Tongue (tissue), 2 donors: Measurements from ENCODE around the gene RAF1. TPM values are rescaled to one million over a fixed set of nuclear protein-coding genes. Genes with fewer than 3 reads are reported as not detected.
A peak's percentile ranks its signal among the peaks of the same experiment; 100 is the strongest.
"Not testable (repeated sequence)": the region's sequence is repeated elsewhere in the genome, so short reads cannot be mapped to it uniquely, and the experiment has no call there.

ENCODE experiments used
- DNase-seq: peaks from one replicate; pipeline ENCODE4 v3.0.0-alpha.2; 2015
- total RNA-seq: library from RNA; depleted of rRNA; stranded (reverse); fragments of >200 nt; gene quantifications from one replicate; pipeline ENCODE4 v1.2.3, GENCODE V29; 2014

Gene RAF1
- total RNA-seq = 156 TPM

GRCh38 chr3:12663936-12664908 lies at the start of gene RAF1:
Gene RAF1 (minus strand): TSS chr3:12664117. CDS start chr3:12618721, 45,396 bp downstream.
- DNase-seq = peak; percentile 99

DNA sequence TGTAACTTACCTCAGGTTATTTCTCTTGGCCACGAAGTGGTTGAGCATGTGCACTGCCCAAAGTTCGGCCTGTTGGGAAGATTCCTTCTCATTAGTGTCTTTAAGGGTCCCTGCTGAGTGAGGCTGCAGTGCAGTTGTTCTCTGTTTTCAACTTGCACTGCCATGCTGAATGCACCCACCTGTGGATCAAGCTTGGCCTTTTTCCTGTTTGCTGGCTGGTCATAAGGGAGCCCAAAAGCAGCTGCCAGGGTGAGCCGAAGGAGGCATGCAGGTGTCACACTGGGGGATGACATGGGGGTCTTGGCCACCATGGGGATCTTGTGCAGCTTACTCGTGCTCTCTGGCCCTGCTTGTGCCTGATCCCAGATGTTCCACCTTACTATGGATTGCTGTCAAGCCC lies 46.1 kb upstream of the RAF1 start:
- DNase-seq = no peak

- DNase-seq = no peak
Measured at GRCh38 chr3:12709334-12709733, 45.4 kb upstream of the RAF1 start.

DNA sequence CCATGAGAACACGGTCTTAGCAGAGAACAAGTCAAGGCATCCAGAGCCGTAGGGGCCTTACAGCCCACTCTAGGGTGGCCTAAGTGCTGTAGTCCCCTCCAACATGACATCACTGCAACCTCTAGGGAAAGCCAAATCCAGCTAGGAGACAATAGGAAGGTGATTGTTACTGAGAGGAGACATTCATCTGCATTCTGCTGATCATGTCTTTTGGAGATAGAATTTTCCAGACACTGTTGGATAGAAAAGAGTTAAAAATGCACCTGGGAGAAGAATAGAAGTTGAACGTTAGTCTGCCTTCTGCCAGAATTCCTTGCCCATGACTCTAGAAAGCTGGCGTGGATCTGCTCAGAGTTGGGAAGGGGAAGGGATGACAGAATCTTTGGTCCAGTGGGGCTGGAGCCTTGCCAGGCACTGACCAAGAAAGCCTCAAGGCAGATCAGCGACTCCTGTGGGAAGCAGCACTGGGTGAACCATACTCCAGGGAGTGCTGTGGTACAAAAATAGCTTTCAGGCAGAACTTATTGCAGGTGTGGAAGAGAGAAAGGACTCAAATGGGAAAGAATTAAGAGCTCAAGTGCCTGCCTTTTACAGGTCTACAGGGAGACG lies 44.8 kb upstream of the RAF1 start:
- DNase-seq = peak; percentile 27

GRCh38 chr3:12707449-12707848 lies 43.5 kb upstream of the RAF1 start:
- DNase-seq = no peak

DNA sequence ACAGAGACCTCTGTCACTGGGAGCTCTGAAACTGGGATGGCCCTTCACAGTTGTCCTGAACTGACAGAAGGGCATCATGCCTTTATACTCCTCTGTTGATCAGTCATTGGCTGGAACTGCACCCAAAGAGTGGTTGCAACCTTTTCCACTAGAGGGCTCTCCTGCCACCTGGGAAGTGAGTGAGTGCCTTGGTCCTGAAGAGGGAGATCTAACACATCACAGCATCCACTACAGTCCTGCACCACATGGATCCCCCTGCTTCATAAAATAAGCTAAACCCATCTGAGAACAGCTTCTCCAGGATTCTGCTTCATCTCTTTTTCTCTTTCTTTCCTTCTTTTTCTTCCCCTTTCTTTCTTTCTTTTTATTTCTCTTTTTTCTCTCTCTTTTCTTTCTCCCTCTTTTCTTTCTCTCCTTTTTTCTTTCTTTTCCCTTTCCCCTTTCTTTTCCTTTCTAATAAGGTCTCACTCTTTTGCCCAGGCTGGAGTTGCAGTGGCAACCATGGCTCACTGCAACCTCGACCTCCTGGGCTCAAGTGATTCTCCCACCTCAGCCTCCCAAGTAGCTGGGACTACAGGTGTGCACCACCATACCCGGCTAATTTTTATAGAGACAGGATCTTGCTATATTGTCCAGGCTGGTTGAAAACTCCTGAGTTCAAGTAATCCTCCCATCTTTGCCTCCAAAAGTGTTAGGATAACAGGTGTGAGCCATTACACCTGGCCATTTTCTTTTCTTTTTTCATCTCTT lies 42.8 kb upstream of the RAF1 start:
- peak; percentile 59 for DNase-seq

GRCh38 chr3:12705981-12706380 lies 42.1 kb upstream of the RAF1 start:
- no peak for DNase-seq

DNA sequence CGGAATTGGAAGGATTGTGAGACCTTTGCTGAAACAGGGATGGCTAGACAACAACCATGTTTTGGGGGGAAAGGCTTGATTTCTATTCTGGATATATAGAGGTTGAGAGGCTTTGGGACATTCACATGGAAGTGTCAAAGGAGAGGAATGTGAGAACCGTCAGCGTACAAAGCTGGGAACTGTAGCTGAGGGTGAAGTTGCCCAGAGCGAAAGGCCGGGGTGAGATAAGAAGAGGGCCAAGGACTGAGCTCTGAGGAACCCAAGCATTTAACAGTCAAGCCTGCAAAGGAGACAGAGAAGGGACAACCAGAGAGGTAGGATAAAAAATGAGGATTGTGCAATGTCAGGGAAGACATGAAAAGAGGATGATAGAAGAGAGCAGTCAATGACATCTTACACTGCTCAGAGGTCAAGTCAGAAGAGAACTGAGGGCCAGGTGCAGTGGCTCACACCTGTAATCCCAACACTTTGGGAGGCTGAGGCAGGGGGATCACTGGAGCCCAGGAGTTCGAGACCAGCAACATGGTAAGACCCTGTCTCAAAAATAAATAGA lies 41.5 kb upstream of the RAF1 start:
- no peak for DNase-seq

DNA sequence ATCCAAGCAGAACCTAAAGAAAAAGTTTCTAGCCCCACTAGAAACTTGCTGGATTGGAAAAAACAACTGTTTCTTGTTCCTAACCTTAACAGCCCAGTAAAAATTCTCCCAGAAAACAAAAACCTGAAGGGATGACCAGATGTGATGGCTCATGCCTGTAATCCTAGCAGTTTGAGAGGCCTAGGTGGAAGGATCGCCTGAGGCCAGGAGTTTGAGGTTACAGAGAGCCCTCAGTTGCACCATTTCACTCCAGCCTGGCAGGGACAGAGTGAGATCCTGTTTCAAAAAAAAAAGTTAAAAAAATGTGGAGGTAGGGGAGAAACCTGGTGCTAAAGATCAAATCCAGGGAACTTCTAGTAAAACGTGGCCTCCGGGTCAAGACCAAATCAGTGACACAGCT lies 38.6 kb upstream of the RAF1 start:
- no peak for DNase-seq

- not testable (repeated sequence) for DNase-seq
Measured at GRCh38 chr3:12701601-12702000, 37.7 kb upstream of the RAF1 start.

GRCh38 chr3:12700800-12701199 lies 36.9 kb upstream of the RAF1 start:
- no peak for DNase-seq

DNA sequence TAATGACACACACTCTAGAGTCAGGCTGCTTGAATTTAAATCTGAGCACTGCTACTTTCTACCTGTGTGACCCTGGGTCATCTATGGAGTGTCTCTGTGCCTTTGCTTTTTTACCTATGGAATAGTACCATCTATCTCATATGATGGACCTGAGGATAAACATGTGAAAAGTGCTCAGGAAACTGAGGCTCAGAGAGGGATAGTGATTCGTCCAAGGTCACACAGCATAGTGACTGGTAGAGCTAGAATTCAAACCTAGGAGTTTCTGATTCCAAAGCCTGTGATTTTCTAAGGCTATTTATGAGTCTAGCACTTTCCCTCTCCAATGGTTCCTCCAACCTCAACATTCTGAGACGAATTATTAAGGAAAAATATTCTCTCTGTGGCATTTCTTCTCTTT lies 32.0 kb upstream of the RAF1 start:
- no peak for DNase-seq

DNA sequence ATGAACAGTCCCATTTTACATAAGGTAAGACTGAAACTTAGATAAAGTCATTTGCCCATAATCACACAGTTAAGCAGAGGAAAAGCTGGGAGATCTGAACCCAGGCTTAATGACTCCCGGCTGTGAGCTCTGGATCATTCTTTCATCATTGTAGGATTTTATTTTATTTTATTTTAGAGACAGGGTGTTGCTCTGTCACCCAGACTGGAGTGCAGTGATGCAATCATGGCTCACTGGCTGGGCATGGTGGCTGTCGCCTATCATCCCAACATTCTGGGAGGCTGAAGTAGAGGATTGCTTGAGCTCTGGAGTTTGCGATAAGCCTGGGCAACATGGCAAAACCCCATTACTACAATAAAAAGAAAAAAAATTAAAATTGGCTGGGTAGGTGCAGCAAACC lies 31.2 kb upstream of the RAF1 start:
- DNase-seq = no peak

- no peak for DNase-seq
Measured at GRCh38 chr3:12692444-12692843, 28.5 kb upstream of the RAF1 start.

DNA sequence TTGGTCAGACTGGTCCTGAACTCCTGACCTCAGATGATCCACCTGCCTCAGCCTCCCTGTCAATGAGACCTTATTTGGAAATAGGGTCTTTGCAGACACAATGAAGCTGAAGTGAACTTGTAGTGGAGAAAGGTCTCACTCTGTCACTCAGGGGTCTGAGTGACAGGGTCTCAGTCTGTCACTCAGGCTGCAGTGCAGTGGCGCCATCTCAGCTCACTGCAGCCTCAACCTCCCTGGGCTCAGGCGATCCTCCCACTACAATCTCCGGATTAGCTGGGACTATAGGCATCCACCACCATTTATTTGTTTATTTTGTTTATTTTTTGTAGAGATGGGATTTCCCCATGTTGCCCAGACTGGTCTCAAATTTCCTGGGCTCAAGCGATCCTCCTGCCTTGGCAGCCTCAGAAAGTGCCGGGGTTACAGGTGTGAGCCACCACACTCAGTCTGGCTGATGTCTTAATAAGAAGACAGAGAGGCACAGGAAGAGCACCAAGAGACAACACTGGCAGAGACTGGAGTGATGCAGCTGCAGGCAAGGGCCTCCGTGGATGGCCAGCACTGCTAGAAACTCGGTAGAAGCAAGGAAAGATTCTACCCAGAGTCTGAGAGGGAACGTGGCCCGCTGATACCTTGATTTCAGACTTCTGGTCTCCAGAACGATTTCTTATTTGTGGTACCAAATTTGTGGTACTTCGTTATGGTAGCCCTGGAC lies 26.2 kb upstream of the RAF1 start:
- DNase-seq = no peak

DNA sequence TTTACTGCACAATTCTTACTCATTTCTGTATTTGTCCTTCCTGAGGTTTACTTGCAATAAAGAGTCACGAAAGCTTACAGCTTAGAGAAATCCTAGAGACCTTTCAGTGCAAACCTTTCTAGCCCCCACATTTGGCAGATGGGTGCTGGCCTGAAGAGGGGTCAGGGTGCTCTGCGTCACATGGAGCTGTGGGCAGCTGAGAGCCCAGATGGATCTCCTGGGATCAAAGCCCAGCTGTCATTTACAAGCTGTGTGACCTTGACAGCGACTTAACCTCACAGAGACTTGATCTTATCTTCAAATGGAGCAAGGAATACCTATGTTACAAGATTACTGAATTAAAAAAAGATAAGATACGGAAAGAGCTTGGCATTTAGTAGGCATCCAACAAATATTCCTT lies 24.0 kb upstream of the RAF1 start:
- no peak for DNase-seq

DNA sequence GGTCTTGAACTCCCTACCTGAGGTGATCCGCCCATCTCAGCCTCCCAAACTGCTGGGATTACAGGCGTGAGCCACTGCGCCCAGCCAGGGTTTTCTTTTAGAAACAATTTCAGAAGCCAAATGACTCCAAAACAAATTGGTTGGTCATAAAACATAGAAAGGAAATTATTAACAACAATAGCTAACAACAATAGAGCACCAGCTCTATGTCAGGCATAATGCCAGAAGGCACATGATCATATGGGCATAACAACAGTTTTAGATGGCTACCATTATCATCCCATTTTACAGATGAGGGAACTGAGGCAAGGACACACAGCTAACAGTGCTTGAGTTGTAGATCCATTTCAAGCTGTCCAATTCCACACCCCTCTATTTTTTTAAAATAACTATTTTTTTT lies 22.2 kb upstream of the RAF1 start:
- no peak for DNase-seq

DNA sequence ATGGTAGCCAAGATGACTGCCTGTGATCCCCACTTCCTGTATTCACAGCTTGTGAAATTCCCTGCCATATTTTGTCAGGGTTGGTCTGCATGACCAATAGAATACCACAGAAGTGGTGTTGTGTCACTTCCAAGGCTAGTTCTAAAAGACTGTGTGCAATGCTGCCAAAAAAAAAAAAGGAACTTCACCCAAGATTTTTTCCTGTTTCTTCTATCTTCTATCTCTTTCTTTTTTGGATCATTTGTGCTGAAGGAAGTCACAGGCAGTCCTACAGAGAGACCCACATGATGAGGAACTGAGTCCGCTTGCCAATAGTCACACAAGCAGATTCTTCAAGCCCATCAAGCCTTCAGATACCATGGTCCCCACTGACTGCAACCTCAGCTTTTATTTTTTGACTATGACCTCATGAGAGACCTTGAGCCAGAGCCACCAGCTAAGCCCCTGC lies 18.1 kb upstream of the RAF1 start:
- peak; percentile 14 for DNase-seq

DNA sequence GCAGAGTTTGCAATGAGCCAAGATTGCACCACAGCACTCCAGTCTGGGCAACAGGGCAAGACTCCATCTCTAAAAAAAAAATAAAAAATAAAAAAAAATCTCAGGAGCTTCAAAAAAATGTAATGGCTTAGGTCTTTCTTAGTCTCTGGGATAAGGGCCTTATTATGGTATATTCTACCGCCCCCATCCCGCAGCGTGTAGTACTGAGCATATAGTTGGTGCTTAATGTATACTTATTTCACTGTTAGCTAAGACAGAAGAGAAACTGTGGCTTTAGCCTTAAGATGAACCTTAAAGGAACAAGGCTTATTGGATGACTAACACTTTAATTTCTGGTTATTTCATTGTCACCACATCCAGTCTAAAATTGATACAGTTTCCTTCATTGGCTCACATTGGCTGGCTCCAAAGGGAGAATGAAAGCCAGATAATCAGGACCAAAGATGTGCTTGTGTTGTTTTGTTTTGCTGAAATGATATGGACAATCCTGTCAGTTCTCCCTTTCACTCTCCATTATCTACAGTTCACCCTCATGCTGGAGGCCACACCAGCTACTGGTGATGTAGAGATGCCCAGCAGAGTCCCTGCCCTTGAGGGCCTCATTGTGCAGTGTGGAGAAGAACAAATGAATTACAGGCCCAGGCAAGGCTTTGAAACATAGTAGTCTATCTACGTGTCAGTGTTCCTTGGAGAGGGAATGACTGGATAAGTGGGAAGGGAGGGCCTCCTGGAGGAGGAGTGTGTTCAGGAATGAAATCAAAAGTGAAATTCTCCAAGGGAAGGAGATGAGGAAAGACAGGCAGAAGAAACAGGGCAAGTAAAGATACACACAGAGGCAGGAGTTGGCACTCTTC lies 17.4 kb upstream of the RAF1 start:
- DNase-seq = no peak

DNA sequence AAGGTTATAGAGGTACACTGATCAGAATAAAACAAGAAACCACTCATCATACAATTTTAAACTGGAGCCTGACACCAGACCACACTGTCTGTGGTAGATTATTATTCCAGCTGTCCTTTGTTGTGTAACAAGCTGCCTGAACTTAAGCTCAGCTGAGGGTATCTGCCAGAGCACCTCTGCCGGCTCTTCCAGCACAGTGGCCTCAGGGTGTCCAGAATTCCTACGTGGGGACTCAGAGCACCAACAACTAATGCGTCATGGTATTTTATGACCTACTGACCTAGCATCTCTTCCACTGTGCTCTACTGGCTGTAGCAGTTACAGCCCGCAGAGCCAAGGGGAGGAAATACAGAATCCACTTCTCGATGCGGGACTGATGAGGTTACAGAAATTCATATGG lies 15.6 kb upstream of the RAF1 start:
- DNase-seq = no peak

DNA sequence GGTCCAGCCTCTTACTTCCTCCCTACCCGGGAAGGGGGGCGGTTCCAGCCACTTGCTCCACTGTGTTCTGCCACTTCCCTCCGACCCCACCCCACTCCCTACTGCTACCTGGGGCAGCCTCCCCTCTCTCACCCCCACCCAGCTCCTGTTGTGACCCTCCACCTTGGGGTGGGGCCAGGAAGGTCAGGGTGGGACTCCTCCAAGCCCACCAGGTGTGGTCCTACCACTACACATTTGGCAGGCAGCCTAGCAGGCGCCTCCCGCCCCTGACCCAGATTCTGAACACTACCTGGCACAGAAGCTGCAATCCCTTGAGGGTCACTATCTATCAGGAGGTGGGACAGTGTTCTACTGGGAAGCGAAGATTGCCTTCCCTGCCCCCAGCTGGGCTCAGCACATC lies 13.7 kb upstream of the RAF1 start:
- no peak for DNase-seq
